Sigmoid colon (tissue), 7 donors: Measurements from ENCODE around the gene TMEM35A. TPM values are rescaled to one million over a fixed set of nuclear protein-coding genes. Genes with fewer than 3 reads are reported as not detected.
"Not testable (repeated sequence)": the region's sequence is repeated elsewhere in the genome, so short reads cannot be mapped to it uniquely, and the experiment has no call there.

ENCODE experiments used
- DNase-seq: peaks from one replicate; pipeline ENCODE4 v3.0.0-alpha.2; 2019
- H3K27ac ChIP-seq, 4 donors: fragments of 200-600 bp; sonication (generic); one replicate each; pipeline ENCODE4 v1.5.1; 2016 to 2019; ENCODE audit warnings: mild to moderate bottlenecking in 1 of 4
- H3K27me3 ChIP-seq, 3 donors: fragments of 200-600 bp; sonication (generic); one replicate each; pipeline ENCODE4 v1.5.1; 2019; ENCODE audit warnings: mild to moderate bottlenecking in 1 of 3
- H3K36me3 ChIP-seq, 4 donors: fragments of 200-600 bp; sonication (generic); one replicate each; pipeline ENCODE4 v1.5.1; 2016 to 2019
- H3K4me1 ChIP-seq, 4 donors: fragments of 200-600 bp; sonication (generic); one replicate each; pipeline ENCODE4 v1.5.1; 2017 to 2019
- H3K4me3 ChIP-seq, 4 donors: fragments of 200-600 bp; sonication (generic); one replicate each; pipeline ENCODE4 v1.5.1; 2017 to 2019; ENCODE audit warnings: mild to moderate bottlenecking in 2 of 4, moderate library complexity in 1 of 4
- H3K9me3 ChIP-seq, 4 donors: fragments of 200-600 bp in 3 of 4; sonication (generic) in 3 of 4; one replicate each; pipeline versions ENCODE4 v1.5.1 to v1.6.1; 2013 to 2019
- CTCF ChIP-seq, 4 experiments: fragments of 450-650 bp in 3 of 4; fragments of 200-600 bp in 1 of 4; IDR thresholded peaks; one replicate each; pipeline ENCODE4 v1.5.1; 2016 to 2019; ENCODE audit warnings: antibody characterized with exemption in 4 of 4, mild to moderate bottlenecking in 3 of 4, moderate library complexity in 2 of 4
- EP300 ChIP-seq, 4 donors: sonication (generic); formaldehyde crosslinking; IDR thresholded peaks; one replicate each; pipeline ENCODE4 v1.6.1; 2017; ENCODE audit warnings: antibody characterized with exemption in 4 of 4
- POLR2A ChIP-seq, 2 donors: fragments of 450-650 bp; IDR thresholded peaks; one replicate each; pipeline ENCODE4 v1.6.1; 2016; ENCODE audit warnings: antibody characterized with exemption in 2 of 2, mild to moderate bottlenecking in 2 of 2, moderate library complexity in 2 of 2
- POLR2AphosphoS5 ChIP-seq, 4 donors: sonication (generic); formaldehyde crosslinking; IDR thresholded peaks; one replicate each; pipeline ENCODE4 v1.6.1; 2017; ENCODE audit warnings: antibody characterized with exemption in 4 of 4
- WGBS, 2 donors: extraction: QIAGEN DNeasy Blood & Tissue Kit; methylation state at CpG; one replicate each; pipeline ENCODE4 v1.1.7; 2013; 5-methylcytosine and 5-hydroxymethylcytosine counted together
- intact Hi-C: fragments of 100-400 bp; cut with DNase I; formaldehyde crosslinking; loops from one replicate; pipeline ENCODE4 v1.15.1; 2023
- polyA plus RNA-seq, 3 donors: library from polyadenylated mRNA; stranded (reverse); fragments of 200-250 nt; gene quantifications; one replicate each; pipeline ENCODE4 v1.2.3, GENCODE V29; 2013
- total RNA-seq, 4 donors: library from RNA; depleted of rRNA; stranded (reverse); fragments of >200 nt; gene quantifications; one replicate each; pipeline ENCODE4 v1.1.0, GENCODE V29; 2016
- donor health status: healthy with polysubstance abuse.
- donor health status: Bipolar disorder and iron deficiency.
- donor health status: healthy.

TMEM35A gene
- total and polyA plus RNA-seq, 7 donors: 1.8 to 62.1 (median 40.1) TPM; not detected in 1

- Histone ChIP-seq H3K27ac (peak overlapping the region; percentile 85 to 91 (median 87)), H3K36me3 (no peaks in the 10 kb centered on the region), H3K4me1 (peaks cover 0 to 14% (median 4%) of the 10 kb centered on the region in 4 donors), H3K27me3 (no peaks in the 10 kb centered on the region), H3K9me3 (no peaks in the 10 kb centered on the region), H3K4me3 (peak overlapping the region; percentile 44 to 58 (median 52))
- WGBS, 2 donors: 3 to 17% methylated on average over 5 of the region's 5 CpGs
- DNase-seq: peak; percentile 63
- TF ChIP-seq POLR2A (IDR thresholded peaks at IDR 0.05) (no peak), POLR2AphosphoS5 (IDR thresholded peaks at IDR 0.05) (no peak), CTCF (IDR thresholded peaks at IDR 0.05) (no peak), EP300 (IDR thresholded peaks at IDR 0.05) (no peak)
- intact Hi-C loops: loop anchor here (5.0 kb wide), 3 partner anchors 46 to 236 kb away; partner anchors contain the start of gene CENPI
Observed at GRCh38 chrX:101051153-101051548, 27.5 kb upstream of the TMEM35A start.

- H3K9me3 ChIP-seq: no peaks in the 10 kb centered on the region
- 0 to 1% methylated on average over 43 of the region's 43 CpGs for WGBS, 2 donors
- H3K4me3 ChIP-seq: peak within 1 kb of the TSS; percentile 44 to 58 (median 52)
- peak within 1 kb of the TSS; percentile 85 to 91 (median 87) for H3K27ac ChIP-seq
- peaks cover 0 to 14% (median 4%) of the 10 kb centered on the region in 4 donors for H3K4me1 ChIP-seq
- no peaks in the 10 kb centered on the region for H3K36me3 ChIP-seq
- TF ChIP-seq POLR2AphosphoS5 (IDR thresholded peaks at IDR 0.05) (peak; percentile 50 to 75 (median 72)), EP300 (IDR thresholded peaks at IDR 0.05) (no peak), CTCF (IDR thresholded peaks at IDR 0.05) (no peak), POLR2A (IDR thresholded peaks at IDR 0.05) (peak in 1 of 2 donors; percentile 21)
- peak; percentile 95 for DNase-seq
- intact Hi-C loops: loop anchor here (5.0 kb wide), 3 partner anchors 46 to 236 kb away; partner anchors contain the start of gene CENPI
- H3K27me3 ChIP-seq: no peaks in the 10 kb centered on the region
Observed at GRCh38 chrX:101051549-101052302, 27.0 kb upstream of the TMEM35A start, which contains the start of gene TRMT2B. TRMT2B (minus strand) TSS chrX:101052111; CDS start chrX:101042289, 9,822 bp downstream.

- intact Hi-C loops, H3K27me3 ChIP-seq, H3K27ac ChIP-seq, H3K4me1 ChIP-seq, DNase-seq, H3K36me3 ChIP-seq, H3K9me3 ChIP-seq, H3K4me3 ChIP-seq: not testable (repeated sequence)
- 92 to 95% methylated on average over 4 of the region's 4 CpGs for WGBS, 2 donors
Observed at GRCh38 chrX:101056551-101056950, 22.1 kb upstream of the TMEM35A start.

GRCh38 chrX:101057093-101057714, 21.5 kb upstream of the TMEM35A start:
- H3K27ac ChIP-seq: no peak overlapping the region
- H3K27me3 ChIP-seq: no peaks in the 10 kb centered on the region
- no peak for TF ChIP-seq EP300 (IDR thresholded peaks at IDR 0.05)
- H3K9me3 ChIP-seq: no peaks in the 10 kb centered on the region
- no peak overlapping the region for H3K4me3 ChIP-seq
- intact Hi-C loops: no loop called here
- 82 to 87% methylated on average over 3 of the region's 3 CpGs for WGBS, 2 donors
- H3K36me3 ChIP-seq: no peaks in the 10 kb centered on the region
- no peak for DNase-seq
- H3K4me1 ChIP-seq: no peaks in the 10 kb centered on the region

GRCh38 chrX:101062176-101062575, 16.5 kb upstream of the TMEM35A start:
- Histone ChIP-seq H3K4me1 (no peaks in the 10 kb centered on the region), H3K27ac (no peak overlapping the region), H3K4me3 (no peak overlapping the region), H3K9me3 (no peaks in the 10 kb centered on the region), H3K36me3 (no peaks in the 10 kb centered on the region), H3K27me3 (no peaks in the 10 kb centered on the region)
- intact Hi-C loops: no loop called here
- no peak for TF ChIP-seq POLR2A (IDR thresholded peaks at IDR 0.05)
- no peak for TF ChIP-seq POLR2AphosphoS5 (IDR thresholded peaks at IDR 0.05)
- no peak for TF ChIP-seq EP300 (IDR thresholded peaks at IDR 0.05)
- TF ChIP-seq CTCF (IDR thresholded peaks at IDR 0.05): no peak
- DNase-seq: no peak
